GM21737 (cell line): ENCODE data around the gene GAA.
"Not testable (repeated sequence)": the region's sequence is repeated elsewhere in the genome, so short reads cannot be mapped to it uniquely, and the experiment has no call there.

ENCODE experiments used
- ATAC-seq: cut with Tn5 transposase; IDR thresholded peaks from one replicate; pipeline ENCODE4 v1.9.1; 2021; ENCODE audit warnings: mild to moderate bottlenecking, moderate library complexity; ENCODE audit not compliant: unreplicated experiment

GAA gene

GRCh38 chr17:80082403-80083135, 18.8 kb upstream of the GAA start:
- ATAC-seq, result no peak

DNA sequence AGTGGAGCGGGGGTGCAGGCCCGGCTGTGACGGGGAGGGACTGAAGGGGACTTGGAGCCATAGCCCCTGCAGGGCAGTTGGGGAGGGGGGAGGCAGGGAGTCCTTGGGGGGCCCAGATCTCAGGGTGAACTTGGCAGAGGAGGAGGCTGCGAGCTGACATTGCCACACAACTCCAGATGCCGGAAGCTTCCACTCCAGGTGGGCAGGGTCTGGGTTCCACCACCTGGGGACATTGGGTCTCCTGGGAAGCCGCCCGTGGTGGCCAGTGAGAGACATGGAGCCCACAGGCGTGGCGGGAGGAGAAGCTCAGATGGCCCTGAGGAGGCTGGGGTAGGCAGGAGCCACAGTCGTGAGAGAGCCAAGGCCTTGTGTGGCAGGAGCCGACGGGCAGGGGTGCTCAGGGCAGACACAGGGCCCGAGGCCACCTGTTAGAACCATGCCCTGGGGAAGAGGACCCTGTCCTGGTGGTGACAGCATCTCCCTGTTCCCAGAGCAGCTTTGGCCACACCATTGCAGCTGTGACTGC, 18.2 kb upstream of the GAA start:
- no peak for ATAC-seq

GRCh38 chr17:80084773-80085172, 16.6 kb upstream of the GAA start:
- no peak for ATAC-seq

GRCh38 chr17:80086081-80086480, 15.3 kb upstream of the GAA start:
- no peak for ATAC-seq

GRCh38 chr17:80086616-80087015, 14.8 kb upstream of the GAA start:
- no peak for ATAC-seq

- ATAC-seq, result no peak
These were observed 13.8 kb upstream of the GAA start for GRCh38 chr17:80087346-80088265.

GRCh38 chr17:80089762-80090161, 11.6 kb upstream of the GAA start:
- ATAC-seq, result no peak

DNA sequence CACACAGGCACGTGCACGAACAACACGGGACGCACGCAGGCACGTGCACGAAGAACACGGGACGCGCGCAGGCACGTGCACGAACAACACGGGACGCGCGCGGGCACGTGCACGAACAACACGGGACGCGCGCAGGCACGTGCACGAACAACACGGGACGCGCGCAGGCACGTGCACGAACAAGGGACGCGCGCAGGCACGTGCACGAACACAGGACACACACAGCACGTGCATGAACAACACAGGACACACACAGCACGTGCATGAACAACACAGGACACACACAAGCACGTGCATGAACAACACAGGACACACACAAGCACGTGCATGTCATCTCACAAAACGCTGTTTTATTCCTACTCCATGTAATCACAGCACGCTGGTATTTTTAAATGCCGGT, 11.2 kb upstream of the GAA start:
- not testable (repeated sequence) for ATAC-seq

DNA sequence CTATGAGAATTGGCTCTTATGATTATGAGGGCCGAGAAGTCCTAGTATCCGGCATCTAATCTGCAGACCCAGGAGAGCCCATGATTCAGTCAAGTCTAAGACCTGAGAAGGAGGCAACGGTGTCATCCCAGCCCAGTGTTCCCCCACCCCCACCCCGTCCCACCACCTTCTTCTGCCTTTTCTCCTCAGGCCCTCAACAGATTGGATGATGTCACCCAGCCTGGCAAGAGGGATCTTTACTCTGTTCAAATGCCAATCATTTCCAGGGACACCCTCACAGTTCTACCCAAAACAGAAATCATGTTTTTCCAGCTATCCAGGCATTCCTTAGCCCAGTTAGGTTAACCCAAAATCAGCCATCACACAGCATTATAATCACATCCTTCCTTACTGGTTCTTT, 10.0 kb upstream of the GAA start:
- no peak for ATAC-seq

DNA sequence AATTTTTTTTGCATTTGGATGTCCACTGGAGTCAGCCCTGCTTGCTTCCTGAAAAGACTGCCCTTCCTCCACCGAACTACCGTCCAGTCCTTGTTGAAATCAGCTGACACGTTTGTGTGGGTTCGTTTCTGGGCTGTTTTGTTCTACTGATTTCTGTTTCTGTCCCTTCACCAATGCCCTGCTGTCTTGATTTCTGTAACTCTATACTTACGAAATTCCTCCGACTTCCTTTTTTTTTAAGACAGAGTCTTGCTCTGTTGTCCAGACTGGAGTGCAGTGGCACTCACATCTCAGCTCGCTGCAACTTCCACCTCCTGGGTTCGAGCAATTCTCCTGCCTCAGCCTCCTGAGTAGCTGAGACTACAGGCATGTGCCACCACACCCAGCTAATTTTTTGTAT, 8.4 kb upstream of the GAA start:
- no peak for ATAC-seq

DNA sequence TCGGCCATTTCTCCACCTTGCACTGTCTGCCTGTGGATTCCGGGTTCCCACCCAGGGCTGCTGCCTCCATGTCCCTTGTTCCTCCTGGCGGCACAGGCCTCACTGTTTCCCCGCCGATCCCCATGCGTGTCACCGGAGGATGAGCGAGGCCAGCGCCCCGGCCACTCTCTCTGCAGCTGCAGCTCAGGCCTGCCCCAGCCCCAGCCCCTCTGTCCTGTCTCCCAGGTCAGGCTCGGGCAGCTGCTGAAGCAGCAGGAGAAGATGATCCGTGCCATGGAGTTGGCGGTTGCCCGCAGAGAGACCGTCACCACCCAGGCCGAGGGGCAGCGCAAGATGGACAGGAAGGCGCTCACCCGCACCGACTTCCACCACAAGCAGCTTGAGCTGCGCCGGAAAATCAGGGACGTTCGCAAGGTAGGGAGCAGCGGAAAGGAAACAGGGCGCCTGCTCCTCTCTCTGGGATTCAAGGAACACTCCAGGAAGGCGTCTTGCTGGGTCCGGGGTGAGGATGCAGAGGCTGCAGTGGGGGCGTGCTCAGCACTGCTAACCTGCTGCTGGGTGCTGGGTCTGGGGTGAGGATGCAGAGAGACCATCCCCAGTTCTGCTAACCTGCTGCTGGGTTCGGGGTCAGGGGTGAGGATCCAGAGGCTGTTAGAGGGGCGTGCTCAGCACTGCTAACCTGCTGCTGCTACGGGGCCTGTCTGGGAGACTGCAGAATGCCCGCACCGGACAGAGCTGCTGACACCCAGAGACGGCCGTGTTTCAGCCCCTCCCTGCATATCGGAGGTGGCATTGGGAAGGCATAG, 6.1 kb upstream of the GAA start:
- no peak for ATAC-seq

DNA sequence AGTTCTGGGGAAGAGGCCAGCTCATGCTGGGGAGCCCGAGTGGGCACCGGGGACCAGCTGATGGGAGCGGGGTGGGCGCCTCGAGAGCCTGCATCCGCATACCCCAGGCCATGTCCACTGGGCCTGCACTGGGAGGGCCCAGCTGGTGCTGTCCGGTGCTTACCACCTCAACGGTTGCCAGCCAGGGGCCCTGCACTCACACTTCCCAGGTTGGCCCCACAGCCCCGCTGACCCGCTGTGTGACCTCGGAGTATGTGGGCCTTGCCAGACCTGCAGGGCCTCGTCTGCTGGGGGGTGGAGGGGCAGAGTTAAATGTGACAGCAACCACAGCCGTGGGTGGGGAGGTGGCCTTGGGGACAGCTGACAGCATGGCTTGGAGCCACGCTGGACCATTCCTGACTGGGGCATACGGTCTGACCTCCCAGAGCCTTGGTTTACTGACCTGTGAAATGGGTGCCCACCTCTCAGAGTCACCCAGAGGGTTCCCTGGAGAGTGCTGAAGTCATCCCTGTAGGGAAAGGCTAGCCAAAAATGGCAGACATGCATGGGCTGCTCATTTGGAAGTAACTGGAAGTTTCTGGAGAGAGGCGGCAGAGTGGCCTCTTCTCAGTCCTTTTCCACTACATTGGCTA, 5.4 kb upstream of the GAA start:
- ATAC-seq, result no peak

- ATAC-seq, result no peak
These were observed 4.8 kb upstream of the GAA start for GRCh38 chr17:80096561-80097021.

GRCh38 chr17:80097127-80097621, 4.2 kb upstream of the GAA start:
- ATAC-seq, result no peak

DNA sequence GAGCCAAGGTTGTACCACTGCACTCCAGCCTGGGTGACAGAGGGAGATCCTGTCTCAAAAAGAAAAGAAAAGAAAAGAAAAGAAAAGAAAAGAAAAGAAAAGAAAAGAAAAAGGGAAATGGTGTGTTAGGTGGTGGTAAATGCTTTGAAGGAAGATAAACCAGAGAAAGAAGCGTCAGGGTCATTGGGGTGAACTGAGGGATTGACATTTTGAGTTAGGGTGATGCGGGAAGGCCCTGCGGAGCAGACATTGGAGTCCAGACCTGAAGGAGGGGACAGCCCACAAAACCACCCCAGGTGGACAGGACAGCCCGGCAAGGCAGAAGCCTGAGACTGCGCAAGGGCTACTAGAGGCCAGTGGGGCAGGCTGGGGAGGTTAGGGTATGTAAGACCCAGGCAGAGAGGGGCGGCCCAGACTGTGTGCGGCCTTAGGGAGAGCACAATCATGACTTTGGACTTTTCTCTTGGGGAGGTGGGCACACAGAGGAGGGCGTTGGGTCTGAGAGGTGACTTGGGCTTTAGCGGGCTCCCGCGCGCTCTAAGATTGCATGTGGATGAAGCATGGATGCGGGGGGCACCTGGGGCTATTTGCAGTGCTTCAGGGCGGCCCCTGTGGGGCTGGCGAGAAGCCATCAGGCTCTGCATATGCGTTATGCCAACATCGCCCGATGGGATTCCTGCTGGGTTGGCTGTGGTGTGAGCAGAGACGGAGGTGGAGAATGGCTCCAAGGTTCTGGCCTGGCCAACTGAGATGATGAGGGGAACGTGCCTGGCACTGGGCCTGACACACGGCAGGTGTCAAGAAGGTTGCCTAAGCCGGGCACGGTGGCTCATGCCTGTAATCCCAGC, 3.3 kb upstream of the GAA start:
- ATAC-seq, result no peak

- ATAC-seq, result no peak
These were observed 1.9 kb upstream of the GAA start for GRCh38 chr17:80099291-80100034.

DNA sequence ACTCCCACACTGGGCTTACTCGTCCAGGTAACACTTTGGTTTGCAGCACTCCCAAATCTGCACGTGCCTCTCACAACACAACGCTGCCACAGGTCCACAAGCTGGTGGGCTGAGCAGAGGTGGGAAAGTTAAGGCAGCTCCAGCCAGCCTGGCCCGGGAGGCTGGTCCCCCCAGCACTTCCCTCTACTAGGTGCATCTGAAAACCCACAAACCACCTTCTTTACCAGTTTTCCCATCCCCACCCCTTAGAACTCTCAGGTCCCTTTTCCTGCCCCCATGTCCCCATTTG, 1.4 kb upstream of the GAA start:
- no peak for ATAC-seq

DNA sequence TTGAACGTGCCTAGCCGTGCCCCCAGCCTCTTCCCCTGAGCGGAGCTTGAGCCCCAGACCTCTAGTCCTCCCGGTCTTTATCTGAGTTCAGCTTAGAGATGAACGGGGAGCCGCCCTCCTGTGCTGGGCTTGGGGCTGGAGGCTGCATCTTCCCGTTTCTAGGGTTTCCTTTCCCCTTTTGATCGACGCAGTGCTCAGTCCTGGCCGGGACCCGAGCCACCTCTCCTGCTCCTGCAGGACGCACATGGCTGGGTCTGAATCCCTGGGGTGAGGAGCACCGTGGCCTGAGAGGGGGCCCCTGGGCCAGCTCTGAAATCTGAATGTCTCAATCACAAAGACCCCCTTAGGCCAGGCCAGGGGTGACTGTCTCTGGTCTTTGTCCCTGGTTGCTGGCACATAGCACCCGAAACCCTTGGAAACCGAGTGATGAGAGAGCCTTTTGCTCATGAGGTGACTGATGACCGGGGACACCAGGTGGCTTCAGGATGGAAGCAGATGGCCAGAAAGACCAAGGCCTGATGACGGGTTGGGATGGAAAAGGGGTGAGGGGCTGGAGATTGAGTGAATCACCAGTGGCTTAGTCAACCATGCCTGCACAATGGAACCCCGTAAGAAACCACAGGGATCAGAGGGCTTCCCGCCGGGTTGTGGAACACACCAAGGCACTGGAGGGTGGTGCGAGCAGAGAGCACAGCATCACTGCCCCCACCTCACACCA, 724 bp downstream of the GAA start:
- no peak for ATAC-seq
